Ectodermal cell (in vitro differentiated cells): ENCODE measurements around the gene RNF144B.
"Not testable (repeated sequence)": the region's sequence is repeated elsewhere in the genome, so short reads cannot be mapped to it uniquely, and the experiment has no call there.

Source experiments
- H3K27ac ChIP-seq: 2 replicates; pipeline ENCODE4 v1.7.0; 2013; ENCODE audit warnings: mild to moderate bottlenecking, low read depth, low read length; ENCODE audit not compliant: insufficient read depth, poor library complexity, severe bottlenecking
- H3K27me3 ChIP-seq: 2 replicates; pipeline ENCODE4 v1.7.0; 2013; ENCODE audit warnings: mild to moderate bottlenecking, low read length; ENCODE audit not compliant: insufficient read depth, control insufficient read depth, poor library complexity, severe bottlenecking
- H3K36me3 ChIP-seq: one replicate; pipeline ENCODE4 v1.7.0; 2013; ENCODE audit warnings: low read length; ENCODE audit not compliant: control insufficient read depth, insufficient read depth
- H3K4me1 ChIP-seq: one replicate; pipeline ENCODE4 v1.7.0; 2013; ENCODE audit warnings: low read length; ENCODE audit not compliant: control insufficient read depth, insufficient read depth
- H3K4me3 ChIP-seq: 2 replicates; pipeline ENCODE4 v1.7.0; 2013; ENCODE audit warnings: low read depth, low read length, control low read depth; ENCODE audit not compliant: insufficient read depth
- H3K9me3 ChIP-seq: 2 replicates; pipeline ENCODE4 v1.7.0; 2013; ENCODE audit warnings: mild to moderate bottlenecking, low read length, moderate library complexity; ENCODE audit not compliant: control insufficient read depth
- whole genome bisulfite sequencing, 2 experiments: methylation state at CpG; one replicate each; pipeline ENCODE4 v1.1.7; 2013; ENCODE audit warnings: missing lambda C conversion rate in 2 of 2; 5-methylcytosine and 5-hydroxymethylcytosine counted together

RNF144B gene

DNA sequence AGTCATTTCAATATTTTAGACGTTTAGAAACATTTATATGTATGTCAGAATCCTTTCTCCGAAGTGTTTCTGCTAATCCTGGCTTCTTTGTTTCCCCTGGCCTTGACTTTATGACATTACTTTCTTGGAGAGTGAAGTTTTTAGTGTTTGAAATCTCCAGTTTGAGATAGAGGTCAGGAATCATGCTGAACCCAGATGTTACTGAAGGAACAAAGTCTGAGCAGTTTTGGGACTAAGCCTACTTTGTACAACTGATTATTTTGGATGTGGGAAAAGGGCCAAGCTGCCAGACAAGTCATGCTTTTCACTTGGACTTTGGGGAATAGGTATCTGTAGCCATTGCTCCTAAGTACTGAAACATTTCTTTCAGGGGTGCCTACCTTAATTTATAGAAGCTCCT is 2.3 kb downstream of the RNF144B start:
- Histone ChIP-seq H3K4me3 (no peak overlapping the region), H3K4me1 (peaks cover 6% of the 10 kb centered on the region), H3K36me3 (no peaks in the 10 kb centered on the region), H3K27ac (no peak overlapping the region), H3K9me3 (no peaks in the 10 kb centered on the region), H3K27me3 (peaks cover 36% of the 10 kb centered on the region)
- 65 to 71% methylated on average over 1 to 2 of the region's 2 CpGs for WGBS, 2 experiments

DNA sequence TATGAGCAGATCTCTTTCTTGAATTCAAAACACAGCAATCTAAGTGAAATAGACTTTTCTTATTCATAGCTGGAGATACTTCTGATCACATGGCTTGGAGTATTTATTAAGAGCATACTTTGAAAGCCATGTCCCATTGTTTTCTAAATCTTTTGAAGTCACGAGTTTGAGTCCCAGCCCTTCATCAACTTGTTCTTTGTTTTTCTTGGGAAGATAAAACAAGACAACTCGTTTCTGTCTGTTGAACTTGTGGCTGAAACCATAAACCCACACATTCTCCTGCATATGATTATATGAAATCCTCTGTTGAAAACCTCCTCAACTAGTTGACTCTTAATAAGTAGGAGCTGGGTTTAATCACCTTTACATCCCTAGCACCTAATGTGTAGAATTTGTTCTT is 3.3 kb downstream of the RNF144B start:
- Histone ChIP-seq H3K36me3 (no peaks in the 10 kb centered on the region), H3K27ac (no peak overlapping the region), H3K4me1 (peaks cover 6% of the 10 kb centered on the region), H3K4me3 (no peak overlapping the region), H3K27me3 (peaks cover 36% of the 10 kb centered on the region), H3K9me3 (no peaks in the 10 kb centered on the region)
- 86 to 87% methylated on average over 2 of the region's 2 CpGs for WGBS, 2 experiments

DNA sequence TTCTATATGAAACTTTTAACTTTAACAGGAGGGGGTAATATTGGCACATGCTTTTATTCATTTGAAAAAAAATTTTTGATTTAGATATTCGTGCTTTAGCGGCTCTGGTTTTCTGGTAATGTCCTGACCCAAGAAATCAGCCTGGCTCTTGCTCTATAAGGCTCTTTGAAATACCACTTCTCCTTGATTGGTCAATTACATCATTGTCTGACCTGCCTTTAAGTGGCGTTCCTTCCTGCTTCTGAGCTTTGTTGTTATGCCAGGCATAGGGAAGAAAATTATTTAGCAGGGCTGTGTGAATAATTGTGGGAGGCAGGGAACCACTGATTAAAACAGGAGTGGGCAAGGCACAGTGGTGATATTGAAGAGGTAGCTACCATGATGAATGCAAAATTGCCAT is 3.9 kb downstream of the RNF144B start:
- WGBS, 2 experiments = 92 to 95% methylated on average over 3 of the region's 3 CpGs
- Histone ChIP-seq H3K4me1 (peaks cover 6% of the 10 kb centered on the region), H3K27ac (no peak overlapping the region), H3K27me3 (peaks cover 36% of the 10 kb centered on the region), H3K4me3 (no peak overlapping the region), H3K36me3 (no peaks in the 10 kb centered on the region), H3K9me3 (no peaks in the 10 kb centered on the region)

DNA sequence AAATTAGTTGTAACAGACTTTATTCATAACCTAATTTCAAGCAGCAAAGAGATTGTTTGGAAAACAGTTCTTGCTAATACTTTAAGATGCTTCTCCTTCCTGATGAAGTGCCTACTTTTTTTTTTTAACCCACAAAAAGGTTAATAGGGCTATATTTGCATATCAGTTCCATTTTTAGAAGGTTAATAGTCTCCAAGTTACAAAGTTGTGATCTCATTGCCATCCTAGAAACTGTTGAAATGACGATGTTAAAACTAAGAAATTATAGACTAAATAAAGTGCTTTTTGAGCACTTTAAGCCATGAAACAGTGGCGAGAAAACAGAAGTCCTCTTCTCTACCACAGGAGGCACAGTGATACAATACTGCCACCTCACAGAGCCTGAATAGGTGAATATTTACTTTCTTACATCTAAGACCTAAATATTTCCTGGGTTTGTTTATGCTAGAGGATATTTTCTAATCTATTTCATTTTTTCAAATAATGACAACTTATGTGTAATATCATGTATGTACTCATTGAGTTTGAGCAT is 5.3 kb downstream of the RNF144B start:
- H3K27me3 ChIP-seq = peaks cover 23% of the 10 kb centered on the region
- H3K36me3 ChIP-seq = no peaks in the 10 kb centered on the region
- H3K4me3 ChIP-seq = no peak overlapping the region
- H3K9me3 ChIP-seq = no peaks in the 10 kb centered on the region
- no peak overlapping the region for H3K27ac ChIP-seq
- WGBS, 2 experiments = 82 to 93% methylated on average over 1 to 2 of the region's 2 CpGs
- H3K4me1 ChIP-seq = peaks cover 5% of the 10 kb centered on the region

DNA sequence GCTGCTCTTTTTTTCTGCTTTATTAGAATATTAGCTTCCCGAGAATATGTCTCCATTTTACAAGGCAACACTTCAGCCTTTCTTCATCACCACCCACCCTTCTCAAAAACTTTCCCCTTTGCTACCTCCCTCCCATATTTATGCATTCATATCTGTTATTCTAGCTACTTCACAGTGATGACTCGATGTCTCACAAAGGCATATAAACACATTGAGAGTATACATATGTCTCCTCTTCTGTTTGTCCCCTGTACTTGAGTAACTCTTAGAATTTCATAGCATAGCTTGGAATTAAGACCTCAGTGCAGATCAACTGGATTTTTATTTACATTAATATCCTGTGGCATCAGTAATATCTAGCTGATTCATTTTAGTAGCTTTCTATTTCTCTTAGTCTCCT is 6.5 kb downstream of the RNF144B start:
- Histone ChIP-seq H3K36me3 (no peaks in the 10 kb centered on the region), H3K9me3 (no peaks in the 10 kb centered on the region), H3K4me3 (no peak overlapping the region), H3K27me3 (peaks cover 10% of the 10 kb centered on the region), H3K27ac (no peak overlapping the region), H3K4me1 (no peaks in the 10 kb centered on the region)
- 86 to 96% methylated on average over 2 of the region's 2 CpGs for WGBS, 2 experiments

DNA sequence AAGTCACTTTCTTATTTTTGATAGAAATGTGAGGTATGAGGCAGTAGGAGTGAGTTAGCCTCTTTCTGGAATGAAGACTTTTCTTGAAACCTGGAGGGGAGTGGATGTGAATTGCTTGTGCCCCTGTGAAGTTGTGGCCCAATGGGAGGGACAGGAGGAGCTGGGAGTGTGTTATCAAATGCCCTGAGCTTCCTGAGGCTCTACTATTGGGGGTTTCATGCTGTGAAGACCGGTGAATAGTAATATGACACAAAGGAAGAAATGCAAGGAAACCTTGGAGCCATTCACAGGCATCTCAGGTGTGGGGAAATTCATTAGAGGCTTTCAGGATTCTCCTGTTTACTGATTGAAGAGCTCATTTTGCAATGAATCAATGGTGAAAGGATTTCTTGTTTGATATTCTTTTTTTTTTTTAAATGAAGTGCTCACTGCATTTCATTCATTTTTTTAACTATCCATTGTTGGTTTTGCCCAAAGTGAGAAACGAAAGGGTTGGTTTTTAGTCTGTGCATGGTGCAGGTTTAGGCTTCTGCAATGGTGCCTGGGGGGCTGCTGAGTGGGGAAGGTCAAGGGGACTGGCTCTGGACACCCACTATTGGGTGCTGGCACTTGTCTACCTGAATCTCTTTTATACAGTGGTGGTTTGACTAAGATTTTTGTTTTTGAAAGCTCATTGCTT is 8.2 kb downstream of the RNF144B start:
- Histone ChIP-seq H3K36me3 (no peaks in the 10 kb centered on the region), H3K4me3 (no peak overlapping the region), H3K27me3 (no peaks in the 10 kb centered on the region), H3K4me1 (no peaks in the 10 kb centered on the region), H3K27ac (no peak overlapping the region), H3K9me3 (no peaks in the 10 kb centered on the region)
- WGBS, 2 experiments = 16 to 26% methylated on average over 2 of the region's 2 CpGs

DNA sequence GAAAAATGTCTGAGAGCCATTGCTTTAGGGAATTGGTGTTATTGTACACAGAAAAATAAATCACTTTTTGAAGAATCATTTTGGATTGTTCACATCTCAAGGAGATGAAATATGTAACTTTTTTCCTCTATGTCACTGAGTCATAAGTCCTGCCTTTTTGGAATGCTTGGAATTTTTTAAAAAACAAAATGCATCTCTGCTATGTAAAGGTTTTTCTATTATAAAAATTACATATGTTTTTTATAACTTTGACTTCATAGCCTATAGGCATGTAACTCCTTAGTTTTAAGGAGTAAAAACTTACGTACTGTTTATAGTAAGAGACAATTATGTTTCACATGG is 8.7 kb downstream of the RNF144B start:
- WGBS, 2 experiments = 86% methylated on average over 1 of the region's 1 CpG; no CpG with 5 or more reads in 1 of the 2 experiments
- Histone ChIP-seq H3K36me3 (no peaks in the 10 kb centered on the region), H3K4me3 (no peak overlapping the region), H3K27ac (no peak overlapping the region), H3K27me3 (no peaks in the 10 kb centered on the region), H3K4me1 (no peaks in the 10 kb centered on the region), H3K9me3 (no peaks in the 10 kb centered on the region)

DNA sequence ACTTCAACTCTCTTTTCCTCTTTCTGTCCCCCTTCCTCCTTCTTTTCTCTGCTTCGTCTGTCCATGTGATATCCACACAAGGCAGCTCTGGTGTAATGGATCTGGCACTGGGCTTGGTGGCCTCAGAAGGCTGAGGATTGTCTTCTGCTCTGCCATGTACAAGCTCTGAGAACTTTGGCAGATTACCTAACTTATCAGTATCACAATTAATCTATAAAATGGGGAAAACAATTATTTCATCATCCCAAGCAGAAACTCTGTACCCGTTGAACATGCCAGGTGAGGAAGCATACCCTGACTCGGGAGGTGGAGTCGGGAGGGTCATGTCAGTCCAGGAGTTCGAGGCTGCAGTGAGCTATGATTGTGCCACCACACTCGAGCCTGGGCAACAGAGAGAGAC is 10.6 kb downstream of the RNF144B start:
- Histone ChIP-seq H3K4me3 (no peak overlapping the region), H3K27me3 (no peaks in the 10 kb centered on the region), H3K36me3 (no peaks in the 10 kb centered on the region), H3K9me3 (no peaks in the 10 kb centered on the region), H3K27ac (no peak overlapping the region), H3K4me1 (no peaks in the 10 kb centered on the region)
- WGBS, 2 experiments = 93% methylated on average over 6 of the region's 6 CpGs

DNA sequence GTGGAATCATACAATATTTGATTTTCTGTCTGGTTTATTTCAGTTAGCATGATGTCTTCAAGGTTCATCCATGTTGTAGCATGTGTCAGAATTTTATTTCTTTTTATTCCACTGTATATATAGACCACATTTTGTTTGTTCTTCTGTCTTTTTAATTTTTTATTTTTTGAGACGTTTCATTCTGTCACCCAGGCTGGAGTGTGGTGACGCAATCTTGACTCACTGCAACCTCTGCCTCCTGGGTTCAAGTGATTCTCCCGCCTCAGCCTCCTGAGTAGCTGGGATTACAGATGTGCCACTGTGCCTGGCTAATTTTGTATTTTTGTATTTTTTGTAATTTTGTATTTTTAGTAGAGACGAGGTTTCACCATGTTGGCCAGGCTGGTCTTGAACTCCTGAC is 11.1 kb downstream of the RNF144B start:
- 94 to 95% methylated on average over 4 of the region's 4 CpGs for WGBS, 2 experiments
- not testable (repeated sequence) for H3K36me3 ChIP-seq, H3K4me3 ChIP-seq, H3K27me3 ChIP-seq, H3K4me1 ChIP-seq, H3K27ac ChIP-seq, H3K9me3 ChIP-seq

DNA sequence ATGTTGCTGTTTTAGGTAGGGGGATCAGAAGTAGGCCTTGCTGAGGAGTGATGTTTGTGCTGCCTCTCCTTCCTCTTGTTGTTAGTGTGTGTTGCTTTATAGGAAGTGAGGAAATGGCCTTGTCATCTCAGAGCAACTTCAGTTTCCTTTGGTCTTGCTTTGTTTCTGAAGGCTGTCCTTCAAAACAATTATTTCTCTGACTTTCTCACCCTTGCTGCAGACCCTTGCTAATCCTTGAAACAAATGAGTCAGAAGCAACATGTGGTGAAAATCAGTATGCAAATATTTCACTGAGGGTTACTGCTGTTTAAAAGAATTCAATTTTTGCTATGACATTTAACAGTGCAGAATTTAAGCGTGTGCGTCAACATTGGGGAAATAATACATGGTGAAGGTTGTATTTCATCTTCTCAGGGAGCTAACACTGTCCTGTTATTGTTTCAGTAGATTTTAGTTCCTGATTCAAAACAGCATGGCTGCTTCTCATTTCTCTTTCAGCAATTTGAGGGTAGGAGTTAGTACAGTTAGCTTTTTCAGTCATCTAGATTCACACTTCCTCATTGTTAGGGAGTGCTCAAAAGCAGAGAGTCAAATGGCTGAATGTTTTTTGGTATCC is 13.8 kb downstream of the RNF144B start:
- no peaks in the 10 kb centered on the region for H3K4me1 ChIP-seq
- H3K36me3 ChIP-seq = no peaks in the 10 kb centered on the region
- no peak overlapping the region for H3K27ac ChIP-seq
- no peak overlapping the region for H3K4me3 ChIP-seq
- H3K9me3 ChIP-seq = no peaks in the 10 kb centered on the region
- H3K27me3 ChIP-seq = no peaks in the 10 kb centered on the region
- 92 to 95% methylated on average over 2 of the region's 2 CpGs for WGBS, 2 experiments
